ENCODE results near the gene ADTRP.

Gene ADTRP

GRCh38 chr6:11712760-11713159, 65.8 kb downstream of the ADTRP start:
- Histone ChIP-seq H3K9me2 (replicated peaks; ENCODE audit: insufficient read depth, low read length) (no peaks in the 10 kb centered on the region), H3K27me3 (ENCODE audit: low read length) (no peaks in the 10 kb centered on the region), H2AFZ (ENCODE audit: low read depth, low read length, severe bottlenecking) (no peak overlapping the region), H3K4me2 (ENCODE audit: low read depth, low read length, poor library complexity, severe bottlenecking) (no peak overlapping the region), H3K4me3 (ENCODE audit: insufficient read depth, low read length, poor library complexity, severe bottlenecking) (no peak overlapping the region), H3K27ac (ENCODE audit: low read depth, low read length) (no peak overlapping the region), H3K79me2 (ENCODE audit: insufficient read depth, low read length) (no peaks in the 10 kb centered on the region), H3F3A (ENCODE audit: insufficient read depth) (no peaks in the 10 kb centered on the region), H3K36me3 (ENCODE audit: low read length) (no peaks in the 10 kb centered on the region), H3K9ac (ENCODE audit: low read length) (no peak overlapping the region), H3K9me3 (ENCODE audit: insufficient read depth, low read length) (no peaks in the 10 kb centered on the region), H4K20me1 (ENCODE audit: low read depth, low read length) (no peaks in the 10 kb centered on the region)
- TF ChIP-seq EZH2phosphoT487 (conservative IDR thresholded peaks at IDR 0.05; ENCODE audit: low read length) (no peak), CTCF (IDR thresholded peaks at IDR 0.05; ENCODE audit: insufficient read depth, low read length, poor library complexity, severe bottlenecking) (no peak)

GRCh38 chr6:11711984-11712711, 66.5 kb downstream of the ADTRP start:
- no peaks in the 10 kb centered on the region for H3K36me3 ChIP-seq (ENCODE audit: low read length)
- no peak overlapping the region for H3K4me3 ChIP-seq (ENCODE audit: insufficient read depth, low read length, poor library complexity, severe bottlenecking)
- H3F3A ChIP-seq (ENCODE audit: insufficient read depth): no peaks in the 10 kb centered on the region
- H2AFZ ChIP-seq (ENCODE audit: low read depth, low read length, severe bottlenecking): no peak overlapping the region
- H3K4me2 ChIP-seq (ENCODE audit: low read depth, low read length, poor library complexity, severe bottlenecking): no peak overlapping the region
- no peak overlapping the region for H3K27ac ChIP-seq (ENCODE audit: low read depth, low read length)
- H3K9me2 ChIP-seq (replicated peaks; ENCODE audit: insufficient read depth, low read length): no peaks in the 10 kb centered on the region
- TF ChIP-seq CTCF (IDR thresholded peaks at IDR 0.05; ENCODE audit: insufficient read depth, low read length, poor library complexity, severe bottlenecking) (no peak), EZH2phosphoT487 (conservative IDR thresholded peaks at IDR 0.05; ENCODE audit: low read length) (no peak)
- no peaks in the 10 kb centered on the region for H3K79me2 ChIP-seq (ENCODE audit: insufficient read depth, low read length)
- no peaks in the 10 kb centered on the region for H3K27me3 ChIP-seq (ENCODE audit: low read length)
- H4K20me1 ChIP-seq (ENCODE audit: low read depth, low read length): no peaks in the 10 kb centered on the region
- no peak overlapping the region for H3K9ac ChIP-seq (ENCODE audit: low read length)
- no peaks in the 10 kb centered on the region for H3K9me3 ChIP-seq (ENCODE audit: insufficient read depth, low read length)

GRCh38 chr6:11711003-11711983, 67.3 kb downstream of the ADTRP start:
- H4K20me1 ChIP-seq (ENCODE audit: low read depth, low read length): no peaks in the 10 kb centered on the region
- no peaks in the 10 kb centered on the region for H3K79me2 ChIP-seq (ENCODE audit: insufficient read depth, low read length)
- H3K4me3 ChIP-seq (ENCODE audit: insufficient read depth, low read length, poor library complexity, severe bottlenecking): no peak overlapping the region
- H3K27ac ChIP-seq (ENCODE audit: low read depth, low read length): no peak overlapping the region
- no peak overlapping the region for H2AFZ ChIP-seq (ENCODE audit: low read depth, low read length, severe bottlenecking)
- no peak for TF ChIP-seq CTCF (IDR thresholded peaks at IDR 0.05; ENCODE audit: insufficient read depth, low read length, poor library complexity, severe bottlenecking)
- no peak for TF ChIP-seq EZH2phosphoT487 (conservative IDR thresholded peaks at IDR 0.05; ENCODE audit: low read length)
- H3F3A ChIP-seq (ENCODE audit: insufficient read depth): no peaks in the 10 kb centered on the region
- H3K27me3 ChIP-seq (ENCODE audit: low read length): 0 out of 2 replicates have a peak, but pooled peaks cover under 1% of the 10 kb centered on the region
- no peak overlapping the region for H3K4me2 ChIP-seq (ENCODE audit: low read depth, low read length, poor library complexity, severe bottlenecking)
- H3K9me3 ChIP-seq (ENCODE audit: insufficient read depth, low read length): no peaks in the 10 kb centered on the region
- no peak overlapping the region for H3K9ac ChIP-seq (ENCODE audit: low read length)
- no peaks in the 10 kb centered on the region for H3K9me2 ChIP-seq (replicated peaks; ENCODE audit: insufficient read depth, low read length)
- H3K36me3 ChIP-seq (ENCODE audit: low read length): no peaks in the 10 kb centered on the region
